GM19468 (cell line): Measurements from ENCODE around the gene ZZZ3.
"Not testable (repeated sequence)": the region's sequence is repeated elsewhere in the genome, so short reads cannot be mapped to it uniquely, and the experiment has no call there.

Experiments used
- ATAC-seq: cut with Tn5 transposase; IDR thresholded peaks from one replicate; pipeline ENCODE4 v1.9.1; 2021; ENCODE audit warnings: mild to moderate bottlenecking, moderate library complexity, moderate number of reproducible peaks; ENCODE audit not compliant: unreplicated experiment; ENCODE audit errors: extremely low read depth

ZZZ3 gene

DNA sequence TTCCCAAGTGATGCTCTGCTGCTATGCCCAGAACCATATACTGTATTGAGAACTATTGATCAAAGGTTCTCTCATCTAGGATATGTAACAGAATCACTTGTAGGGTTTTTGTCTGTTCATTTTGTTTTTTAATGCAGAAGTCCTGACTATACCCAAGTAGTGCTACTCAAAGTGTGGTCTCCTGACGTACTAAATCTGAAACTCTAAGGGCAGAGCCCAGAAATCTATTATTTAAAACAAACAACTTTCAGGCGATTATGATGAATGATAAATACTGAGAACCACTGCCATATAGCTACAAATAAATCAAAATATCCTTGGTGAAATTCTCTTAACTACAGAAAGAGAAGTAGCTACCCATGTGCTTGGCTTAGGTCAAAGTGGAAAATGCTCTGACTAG, 10.1 kb downstream of the ZZZ3 start:
- ATAC-seq = no peak

DNA sequence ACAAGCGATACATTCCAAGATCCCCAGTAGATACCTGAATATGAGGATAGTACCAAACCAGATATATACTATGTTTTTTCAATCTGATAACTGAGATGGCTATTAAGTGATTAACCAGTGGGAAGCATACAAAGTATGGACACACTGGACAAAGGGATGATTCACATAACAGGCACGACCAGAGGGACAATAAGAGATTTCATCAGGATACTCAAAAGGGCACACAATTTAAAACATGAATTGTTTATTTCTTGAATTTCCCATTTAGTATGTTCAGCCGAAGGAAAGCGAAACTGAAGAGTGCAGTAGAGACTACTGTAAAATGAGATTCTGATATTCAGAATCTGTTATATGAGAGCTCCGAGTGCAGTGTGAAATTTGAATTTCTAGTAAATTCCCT, 10.6 kb downstream of the ZZZ3 start:
- ATAC-seq = no peak

DNA sequence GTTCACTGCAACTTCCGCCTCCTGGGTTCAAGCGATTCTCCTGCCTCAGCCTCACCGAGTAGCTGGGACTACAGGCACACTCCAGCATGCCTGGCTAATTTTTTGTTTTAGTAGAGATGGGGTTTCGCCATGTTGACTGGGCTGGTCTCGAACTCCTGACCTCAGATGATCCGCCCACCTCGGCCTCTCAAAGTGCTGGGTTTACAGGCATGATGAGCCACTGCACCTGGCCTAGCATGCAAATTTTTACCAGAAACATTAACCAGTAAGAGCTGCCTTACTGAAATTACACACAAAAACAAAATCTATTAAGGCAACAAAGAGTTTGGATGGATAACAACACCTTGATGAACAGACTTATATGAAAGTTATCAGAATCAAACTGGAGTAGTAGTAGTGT, 12.1 kb downstream of the ZZZ3 start:
- ATAC-seq = no peak

DNA sequence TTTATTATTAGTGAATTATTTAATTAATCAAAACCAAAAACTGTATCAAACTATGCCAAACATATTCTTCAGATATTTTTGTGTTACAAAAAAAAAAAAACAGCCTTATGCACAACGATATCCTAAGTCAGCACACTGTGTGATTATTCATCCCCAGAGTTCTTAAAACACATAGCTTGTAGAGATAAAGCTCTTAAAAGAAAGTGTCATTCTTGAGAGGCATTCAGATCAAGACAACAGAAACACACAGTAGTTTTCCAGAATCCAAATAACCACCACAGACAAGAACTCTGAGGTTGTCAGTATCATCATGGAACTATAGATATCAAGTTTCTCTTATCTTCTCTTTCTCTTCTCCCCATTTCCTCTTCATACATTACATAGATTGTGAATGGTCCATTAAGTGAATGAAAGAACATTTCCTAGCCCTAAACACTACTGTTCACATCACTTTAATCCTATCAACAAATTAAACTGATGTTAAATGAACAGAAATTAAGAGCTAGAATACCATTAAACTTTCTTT, 13.5 kb downstream of the ZZZ3 start:
- ATAC-seq = no peak

DNA sequence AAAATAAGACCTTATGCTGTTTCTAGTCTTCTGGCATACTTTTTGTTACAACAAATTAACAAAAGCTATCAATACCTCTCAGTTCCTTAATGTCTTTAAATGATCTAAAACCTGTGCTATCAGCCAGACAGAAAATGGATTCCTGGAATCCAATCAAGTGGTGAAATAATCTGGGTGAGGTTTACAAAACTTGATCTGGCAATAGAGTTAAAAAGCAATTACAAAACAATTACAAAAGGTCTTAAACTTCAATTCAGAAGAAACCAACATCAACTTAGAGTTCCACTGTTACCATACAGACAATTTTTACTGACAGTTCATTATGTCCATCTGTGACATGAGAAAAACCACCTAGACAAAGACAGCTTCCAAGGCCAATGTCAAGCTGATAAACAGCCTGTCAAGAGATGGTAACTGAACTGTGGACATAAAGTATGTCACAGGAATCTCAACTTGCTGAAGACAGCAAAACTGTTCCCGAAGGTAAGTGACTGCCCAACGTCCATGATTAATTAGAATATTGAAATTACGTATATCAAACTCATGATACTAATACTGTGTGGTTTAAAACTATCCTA, 17.4 kb downstream of the ZZZ3 start:
- no peak for ATAC-seq

DNA sequence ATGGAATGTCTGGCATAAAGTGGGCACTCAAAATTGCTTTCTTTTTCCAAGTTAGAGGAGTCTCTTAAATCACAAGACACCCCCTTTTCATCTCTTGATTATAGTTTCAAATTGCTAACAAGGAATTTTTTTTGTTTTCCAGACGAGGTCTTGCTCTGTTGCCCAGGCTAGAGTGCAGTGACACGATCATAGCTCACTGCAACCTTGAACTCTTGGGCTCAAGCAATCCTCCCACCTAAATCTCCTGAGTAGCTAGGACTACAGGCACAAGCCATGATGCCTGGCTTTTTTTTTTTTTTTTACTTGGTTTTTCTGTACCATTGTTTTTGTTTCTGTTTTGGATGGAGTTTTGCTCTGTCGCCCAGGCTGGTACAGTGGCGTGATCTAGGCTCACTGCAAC, 20.8 kb downstream of the ZZZ3 start:
- ATAC-seq = no peak

DNA sequence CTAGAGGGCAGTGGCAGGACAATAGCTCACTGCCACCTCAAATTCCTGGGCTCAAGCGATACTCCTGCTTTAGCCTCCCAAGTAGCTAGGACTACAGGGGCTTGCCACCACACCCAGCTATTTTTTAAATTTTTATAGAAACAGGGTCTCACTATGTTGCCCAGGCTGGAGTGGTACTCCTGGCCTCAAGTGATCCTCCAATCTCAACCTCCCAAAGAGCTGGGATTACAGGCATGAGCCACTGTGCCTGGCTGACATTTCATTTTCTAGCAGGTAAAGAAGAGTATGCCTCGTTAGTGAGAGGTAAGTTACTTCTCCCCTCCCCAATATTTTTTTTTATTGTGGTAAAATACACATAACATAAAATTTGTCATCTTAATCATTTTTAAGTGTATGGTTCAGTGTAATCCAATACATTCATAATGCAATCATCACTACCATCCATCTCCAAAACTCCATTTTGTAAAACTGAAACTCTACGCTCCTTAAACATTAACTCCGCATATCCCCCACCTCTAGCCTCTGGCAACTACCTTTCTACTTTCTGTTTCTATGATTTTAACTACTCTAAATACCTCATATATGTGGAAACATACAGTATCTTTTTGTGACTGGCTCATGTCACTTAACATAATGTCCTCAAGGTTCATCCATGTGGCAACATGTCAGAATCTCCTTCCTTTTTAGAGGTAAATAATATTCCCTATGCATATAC, 22.4 kb downstream of the ZZZ3 start:
- no peak for ATAC-seq

DNA sequence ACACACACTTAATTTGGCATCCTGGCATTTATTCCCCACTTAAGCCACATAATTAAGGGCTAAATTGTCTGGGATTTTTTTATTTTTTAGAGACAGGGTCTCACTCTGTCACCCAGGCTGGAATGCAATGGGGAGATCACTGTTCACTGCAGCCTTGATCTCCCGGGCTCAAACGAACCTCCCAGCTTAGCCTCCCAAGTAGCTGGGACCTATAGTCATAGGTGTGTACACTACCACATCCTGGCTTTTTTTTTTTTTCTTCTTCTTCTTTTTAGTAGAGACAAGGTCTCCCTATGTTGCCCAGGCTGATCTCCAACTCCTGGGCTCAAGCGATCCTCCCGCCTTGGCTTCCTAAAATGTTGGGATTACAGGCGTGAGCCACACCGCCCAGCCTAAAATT, 24.2 kb downstream of the ZZZ3 start:
- no peak for ATAC-seq

DNA sequence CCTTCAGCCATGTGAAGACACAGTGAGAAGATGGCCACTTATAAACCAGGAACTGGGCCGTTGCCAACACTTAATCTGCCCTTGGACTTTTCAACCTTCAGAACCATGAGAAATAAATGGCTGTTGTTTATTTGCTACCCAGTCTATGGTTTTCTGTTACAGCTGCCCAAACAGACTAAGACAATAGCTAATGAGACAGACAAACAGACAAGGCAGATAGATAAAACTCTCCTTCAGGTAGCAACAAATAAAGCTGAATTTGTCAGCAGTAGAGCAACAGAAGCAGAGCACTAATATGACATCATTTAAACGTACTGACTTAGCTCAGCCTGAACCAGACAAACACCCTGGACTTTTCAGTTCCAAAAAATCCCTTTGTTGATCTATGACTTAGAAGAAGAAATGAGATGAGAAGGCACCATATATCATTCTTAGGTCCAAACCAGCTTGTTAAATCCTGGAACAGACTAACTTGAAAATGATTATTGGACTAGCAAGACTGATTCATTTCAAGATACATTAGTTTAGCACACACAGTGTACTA, 27.0 kb downstream of the ZZZ3 start:
- no peak for ATAC-seq

DNA sequence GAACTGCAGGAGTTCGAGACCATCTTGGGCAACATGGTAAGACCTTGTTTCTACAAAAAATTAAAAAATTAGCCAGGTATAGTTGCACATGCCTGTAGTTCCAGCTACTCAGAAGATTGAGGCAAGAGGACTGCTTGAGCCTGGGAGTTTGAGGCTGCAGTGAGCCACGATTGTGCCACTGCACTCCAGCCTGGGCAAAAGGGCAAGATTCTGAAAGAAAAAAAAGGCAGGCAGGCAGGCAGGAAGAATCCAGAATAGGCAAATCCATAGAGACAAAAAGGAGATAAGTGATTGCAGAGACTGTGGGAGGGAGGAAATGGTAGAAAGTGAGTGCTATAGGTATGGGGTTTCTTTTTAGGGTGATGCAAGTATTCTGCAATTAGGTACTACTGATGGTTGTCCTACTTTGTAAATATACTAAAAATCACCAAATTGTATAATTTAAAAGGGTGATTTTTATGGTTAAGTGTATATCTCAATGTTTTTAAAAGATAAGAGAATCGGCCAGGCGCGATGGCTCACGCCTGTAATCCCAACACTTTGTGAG, 29.4 kb downstream of the ZZZ3 start:
- no peak for ATAC-seq

DNA sequence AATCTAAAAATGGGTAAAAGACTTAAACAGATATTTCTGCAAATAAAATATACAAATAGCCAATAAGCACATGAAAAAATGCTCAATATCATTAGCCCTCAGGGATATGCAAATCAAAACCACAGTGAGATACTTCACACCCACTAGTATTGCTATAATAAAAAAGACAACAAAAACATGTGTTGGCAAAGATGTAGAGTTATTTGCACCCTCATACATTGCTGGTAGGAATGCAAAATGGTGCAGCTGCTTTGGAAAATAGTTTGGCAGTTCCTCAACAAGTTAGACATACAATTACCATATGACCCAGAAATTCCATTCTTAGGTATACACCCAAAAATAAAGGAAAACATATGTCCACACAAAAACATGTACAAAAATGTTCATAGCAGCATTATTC, 30.2 kb downstream of the ZZZ3 start:
- no peak for ATAC-seq

DNA sequence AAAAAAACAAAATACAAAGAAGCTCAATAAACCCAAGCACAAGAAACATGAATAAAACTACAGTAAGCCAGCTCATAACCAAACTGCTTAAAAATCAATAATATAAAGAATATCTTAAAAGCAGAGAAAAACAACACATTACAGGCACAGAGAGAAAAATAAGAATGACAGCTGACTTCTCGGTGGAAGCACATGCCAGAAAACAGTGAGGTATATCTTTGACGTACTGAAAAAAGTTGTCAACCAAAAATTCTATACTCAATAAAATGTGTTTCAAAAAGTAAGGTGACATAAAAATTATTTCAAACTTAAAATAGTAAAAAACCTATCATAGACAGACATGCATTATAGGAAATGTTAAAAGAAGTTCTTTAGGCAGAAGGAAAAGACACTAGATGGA, 33.3 kb downstream of the ZZZ3 start:
- ATAC-seq = no peak

DNA sequence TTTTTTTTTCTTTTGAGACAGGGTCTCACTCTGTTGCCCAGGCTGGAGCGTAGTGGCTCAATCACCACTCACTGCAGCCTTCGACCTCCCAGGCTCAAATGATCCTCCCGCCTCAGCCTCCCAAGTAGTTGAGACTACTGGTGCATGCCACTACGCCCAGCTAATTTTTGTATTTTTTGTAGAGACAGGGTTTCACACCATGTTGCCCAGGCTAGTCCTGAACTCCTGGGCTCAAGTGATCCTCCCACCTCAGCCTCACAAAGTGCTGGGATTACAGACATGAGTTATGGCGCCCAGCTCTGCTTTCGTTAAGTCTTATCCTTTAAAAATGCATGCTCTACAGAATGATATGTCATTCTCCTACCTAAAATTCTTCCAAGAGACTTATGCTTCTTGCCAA, 36.2 kb downstream of the ZZZ3 start:
- ATAC-seq = not testable (repeated sequence)

DNA sequence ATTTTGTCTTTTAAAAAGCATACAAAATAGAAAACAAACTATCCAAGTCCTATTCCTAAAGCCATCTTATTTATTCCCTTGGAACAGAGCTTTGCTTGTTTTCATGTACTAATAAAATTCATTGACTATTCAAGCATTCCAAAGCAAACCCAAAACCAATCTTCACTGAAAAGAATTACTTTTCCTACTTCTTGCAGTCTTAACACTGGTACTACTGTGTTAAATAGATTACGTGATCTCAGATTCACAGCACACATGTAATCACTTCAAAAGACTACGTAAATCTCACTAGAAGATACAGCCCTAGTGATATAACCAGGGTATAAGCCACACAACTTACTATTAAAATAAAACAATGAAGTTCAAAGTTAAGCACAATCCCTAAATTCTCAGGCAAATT, 39.0 kb downstream of the ZZZ3 start:
- ATAC-seq = no peak

DNA sequence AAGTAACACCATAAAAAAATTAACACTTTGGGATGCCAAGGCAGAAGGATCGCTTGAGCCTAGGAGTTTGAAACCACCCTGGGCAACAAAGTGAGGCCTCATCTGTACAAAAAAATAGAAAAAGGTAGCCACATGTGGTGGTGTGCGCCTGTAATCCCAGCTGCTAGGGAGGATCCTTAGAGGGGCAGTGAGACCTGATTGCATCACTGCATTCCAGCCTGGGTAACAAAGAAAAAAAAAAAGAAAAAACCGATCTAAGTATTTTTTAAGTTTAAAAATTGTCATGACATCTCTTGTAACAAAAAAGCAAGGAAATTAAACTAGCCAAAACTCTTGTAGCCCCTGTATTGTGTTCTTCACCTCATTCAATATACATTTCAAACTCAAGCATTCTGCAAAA, 39.5 kb downstream of the ZZZ3 start:
- no peak for ATAC-seq

DNA sequence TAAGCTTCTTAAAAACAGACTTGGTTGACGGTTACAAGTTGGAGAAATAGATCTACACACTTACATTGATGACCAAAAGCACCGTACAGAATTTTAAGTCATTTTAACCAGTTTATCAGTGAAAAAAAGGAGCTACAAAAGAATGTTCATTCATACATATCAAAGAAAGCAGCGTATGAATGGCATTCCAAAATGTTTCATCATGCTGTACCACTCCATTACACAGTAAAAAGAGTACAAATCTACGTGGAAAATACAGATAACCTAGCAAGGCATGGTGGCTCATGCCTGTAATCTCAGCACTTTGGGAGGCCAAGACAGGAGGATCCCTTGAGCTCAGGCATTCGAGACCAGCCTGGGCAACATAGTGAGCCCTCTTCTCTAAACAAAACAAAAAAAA, 40.3 kb downstream of the ZZZ3 start:
- no peak for ATAC-seq

DNA sequence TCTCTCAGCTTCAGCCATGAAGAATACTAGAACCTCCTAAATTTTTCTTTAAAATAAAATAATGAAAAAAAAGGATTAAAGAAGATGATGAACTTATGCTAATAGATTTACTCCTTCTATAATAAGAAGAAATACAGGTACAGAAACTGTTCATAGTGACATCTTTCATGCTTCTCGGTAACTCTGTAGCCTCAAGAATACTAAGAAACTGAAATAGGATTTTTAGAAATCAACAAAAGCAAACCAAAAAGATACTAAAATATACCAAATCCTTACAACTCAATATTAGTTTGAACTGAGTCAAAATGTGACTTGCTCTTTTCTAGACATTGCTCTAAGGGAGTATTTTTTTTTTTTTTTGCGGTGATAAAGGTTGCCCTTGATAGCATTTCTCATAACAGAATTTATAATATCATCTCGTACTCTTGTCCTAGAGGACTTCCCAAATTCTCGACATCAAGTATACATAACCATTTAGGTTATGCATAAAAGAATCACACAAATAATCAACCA, 42.8 kb downstream of the ZZZ3 start:
- ATAC-seq = no peak

DNA sequence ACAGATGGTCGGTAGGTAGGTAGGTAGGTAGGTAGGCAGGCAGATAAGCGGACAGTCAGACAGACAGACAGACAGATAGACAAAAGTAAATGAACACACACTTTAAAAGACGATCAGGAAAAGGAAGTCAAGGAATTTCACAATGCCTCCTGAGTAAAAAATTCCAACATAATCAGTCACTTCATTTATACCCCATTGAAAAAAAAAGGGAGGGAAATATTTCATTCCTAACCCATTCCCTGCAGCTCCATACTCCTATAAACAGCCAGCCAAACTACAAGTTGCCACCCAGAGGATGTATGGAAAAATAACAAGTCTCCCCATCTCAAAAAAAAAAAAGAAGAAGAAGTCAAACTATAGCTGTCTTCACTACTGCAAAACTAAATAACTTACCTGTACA, 43.4 kb downstream of the ZZZ3 start:
- ATAC-seq = no peak

DNA sequence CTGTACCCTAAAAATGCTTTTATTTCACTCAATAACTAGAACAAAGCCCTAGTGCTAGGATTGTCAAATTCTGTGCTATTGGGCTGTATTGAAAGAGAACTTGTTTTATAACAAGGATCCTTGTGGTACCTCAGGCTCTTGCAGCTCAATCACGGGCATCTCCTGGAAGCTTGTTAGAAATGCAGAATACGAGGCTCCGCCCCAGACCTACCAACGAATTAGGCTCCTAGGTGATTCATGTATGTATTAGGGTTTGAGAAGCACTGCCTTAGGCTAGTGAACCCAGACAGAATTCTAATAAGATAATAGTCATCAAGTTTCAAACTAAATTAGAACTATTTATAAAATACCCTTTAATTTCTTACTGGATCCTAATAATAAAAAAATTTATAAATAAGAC, 45.6 kb downstream of the ZZZ3 start:
- no peak for ATAC-seq
